Cardiac muscle cell (in vitro differentiated cells and primary cell): ENCODE data around the gene ABR. TPM values are rescaled to one million over a fixed set of nuclear protein-coding genes. Genes with fewer than 3 reads are reported as not detected.
"Not testable (repeated sequence)": the region's sequence is repeated elsewhere in the genome, so short reads cannot be mapped to it uniquely, and the experiment has no call there.

ENCODE experiments used
- DNase-seq, 2 donors: peaks; one replicate each; pipeline versions ENCODE4 v3.0.0 to v3.0.0-alpha.2; 2010 to 2017; ENCODE audit warnings: low read depth in 1 of 2, low spot score in 1 of 2
- H3K27ac ChIP-seq: fragments of 200-600 bp; sonication (generic); 2 replicates; pipeline ENCODE4 v1.5.1; 2016
- H3K27me3 ChIP-seq: fragments of 200-600 bp; sonication (generic); 2 replicates; pipeline ENCODE4 v1.6.0; 2016; ENCODE audit warnings: control low read depth
- H3K36me3 ChIP-seq: fragments of 200-600 bp; sonication (generic); 2 replicates; pipeline ENCODE4 v1.5.1; 2016; ENCODE audit warnings: control low read depth
- H3K4me1 ChIP-seq: fragments of 200-600 bp; sonication (generic); 2 replicates; pipeline ENCODE4 v1.8.1; 2017; ENCODE audit warnings: low read depth, mild to moderate bottlenecking, mixed run types
- H3K4me3 ChIP-seq: fragments of 200-600 bp; sonication (generic); 2 replicates; pipeline ENCODE4 v1.5.1; 2016; ENCODE audit warnings: mild to moderate bottlenecking
- H3K9me3 ChIP-seq: fragments of 200-600 bp; sonication (generic); 2 replicates; pipeline ENCODE4 v1.5.1; 2017; ENCODE audit warnings: low read depth, mild to moderate bottlenecking, control low read depth
- CTCF ChIP-seq: IDR thresholded peaks from 2 replicates; pipeline ENCODE4 v1.5.1; 2012; ENCODE audit warnings: low read depth, mild to moderate bottlenecking, low read length
- polyA plus RNA-seq: library from polyadenylated mRNA; unstranded; fragments of >200 nt; fragmentation: Nextera tagmentation; extraction: Ambion mirVana; gene quantifications from 2 replicates; pipeline ENCODE4 v1.2.1, GENCODE V29; 2016
- total RNA-seq: library from RNA; depleted of rRNA; stranded (reverse); fragments of >200 nt; gene quantifications from 2 replicates; pipeline ENCODE4 v1.2.3, GENCODE V29; 2016

The ABR gene
- total and polyA plus RNA-seq, 2 experiments from 2014 or later, result 23.5 to 67.5 TPM

- DNase-seq, result no peak
- peaks cover 7% of the 10 kb centered on the region for H3K4me1 ChIP-seq
- TF ChIP-seq CTCF, result no peak
- no peak overlapping the region for H3K4me3 ChIP-seq
- no peaks in the 10 kb centered on the region for H3K9me3 ChIP-seq
- peaks cover 8% of the 10 kb centered on the region for H3K36me3 ChIP-seq
- H3K27ac ChIP-seq, result peak overlapping the region; percentile 13
- no peaks in the 10 kb centered on the region for H3K27me3 ChIP-seq
These were observed 128.5 kb downstream of the ABR start for GRCh38 chr17:1050996-1051925.

GRCh38 chr17:1050246-1050995, 129.4 kb downstream of the ABR start:
- no peak for TF ChIP-seq CTCF
- Histone ChIP-seq H3K27ac (no peak overlapping the region), H3K9me3 (no peaks in the 10 kb centered on the region)

GRCh38 chr17:1049446-1050225, 130.1 kb downstream of the ABR start:
- TF ChIP-seq CTCF, result no peak
- H3K27me3 ChIP-seq, result no peaks in the 10 kb centered on the region
- H3K4me1 ChIP-seq, result peaks cover 7% of the 10 kb centered on the region
- H3K27ac ChIP-seq, result no peak overlapping the region
- no peak for DNase-seq
- H3K9me3 ChIP-seq, result no peaks in the 10 kb centered on the region
- peaks cover 5% of the 10 kb centered on the region for H3K36me3 ChIP-seq
- no peak overlapping the region for H3K4me3 ChIP-seq

More at GRCh38 chr17:1050246-1050995, 129.4 kb downstream of the ABR start:
- H3K4me3 ChIP-seq, result no peak overlapping the region
- no peaks in the 10 kb centered on the region for H3K27me3 ChIP-seq
- peaks cover 8% of the 10 kb centered on the region for H3K36me3 ChIP-seq
- H3K4me1 ChIP-seq, result peaks cover 7% of the 10 kb centered on the region
- no peak for DNase-seq

GRCh38 chr17:1048516-1049115, 131.2 kb downstream of the ABR start:
- H3K27me3 ChIP-seq, DNase-seq, H3K27ac ChIP-seq, H3K9me3 ChIP-seq, H3K36me3 ChIP-seq, H3K4me3 ChIP-seq: not testable (repeated sequence)
- peaks cover 12% of the 10 kb centered on the region for H3K4me1 ChIP-seq

GRCh38 chr17:1047879-1048470, 131.8 kb downstream of the ABR start:
- no peaks in the 10 kb centered on the region for H3K27me3 ChIP-seq
- no peak for DNase-seq
- peak overlapping the region; percentile 90 for H3K27ac ChIP-seq
- no peak overlapping the region for H3K4me3 ChIP-seq
- TF ChIP-seq CTCF, result no peak
- peaks cover 2% of the 10 kb centered on the region for H3K36me3 ChIP-seq
- no peaks in the 10 kb centered on the region for H3K9me3 ChIP-seq
- peaks cover 17% of the 10 kb centered on the region for H3K4me1 ChIP-seq
